Fibroblast of lung (primary cell): ENCODE data around the gene TAF12. TPM values are rescaled to one million over a fixed set of nuclear protein-coding genes. Genes with fewer than 3 reads are reported as not detected.

Experiments used
- DNase-seq, 2 donors: peaks; one replicate each; pipeline versions ENCODE4 v3.0.0 to v3.0.0-alpha.2; 2010; ENCODE audit warnings: low read depth in 2 of 2
- H2AFZ ChIP-seq: 2 replicates; pipeline ENCODE4 v1.5.1; 2012; ENCODE audit warnings: low read length, control low read depth, inconsistent platforms
- H3K27ac ChIP-seq: 2 replicates; pipeline ENCODE4 v1.5.1; 2011; ENCODE audit warnings: low read length, control low read depth; ENCODE audit not compliant: insufficient read depth
- H3K27me3 ChIP-seq: 2 replicates; pipeline ENCODE4 v1.5.1; 2011; ENCODE audit warnings: mild to moderate bottlenecking, low read length; ENCODE audit not compliant: control insufficient read depth, insufficient read depth
- H3K36me3 ChIP-seq: 2 replicates; pipeline ENCODE4 v1.5.1; 2011; ENCODE audit warnings: low read length; ENCODE audit not compliant: control insufficient read depth, insufficient read depth
- H3K4me1 ChIP-seq: 2 replicates; pipeline ENCODE4 v1.5.1; 2011; ENCODE audit warnings: low read length; ENCODE audit not compliant: control insufficient read depth, insufficient read depth; ENCODE audit errors: extremely low read depth
- H3K4me2 ChIP-seq: 2 replicates; pipeline ENCODE4 v1.5.1; 2011; ENCODE audit warnings: low read length, control low read depth; ENCODE audit not compliant: insufficient read depth; ENCODE audit errors: extremely low read depth
- H3K4me3 ChIP-seq, 4 experiments: fragments of 200-600 bp in 1 of 4; sonication (generic) in 1 of 4; replicated peaks in 1 of 4; 2 replicates each; pipeline ENCODE4 v1.5.1; 2011 to 2016; ENCODE audit warnings: low read length in 4 of 4, low read depth in 3 of 4, mild to moderate bottlenecking in 3 of 4, control low read depth in 2 of 4, inconsistent platforms in 1 of 4, mixed read lengths in 1 of 4; ENCODE audit not compliant: insufficient read depth in 1 of 4; ENCODE audit errors: control extremely low read depth in 1 of 4
- H3K79me2 ChIP-seq: 2 replicates; pipeline ENCODE4 v1.5.1; 2012; ENCODE audit warnings: mild to moderate bottlenecking, low read length, inconsistent platforms; ENCODE audit not compliant: control insufficient read depth, insufficient read depth
- H3K9ac ChIP-seq: 2 replicates; pipeline ENCODE4 v1.5.1; 2011; ENCODE audit warnings: mild to moderate bottlenecking, low read length, control low read depth; ENCODE audit not compliant: insufficient read depth
- H3K9me3 ChIP-seq: 2 replicates; pipeline ENCODE4 v1.5.1; 2012; ENCODE audit warnings: low read depth, low read length; ENCODE audit not compliant: control insufficient read depth, insufficient read depth
- H4K20me1 ChIP-seq: 2 replicates; pipeline ENCODE4 v1.5.1; 2011; ENCODE audit warnings: low read length; ENCODE audit not compliant: control insufficient read depth, insufficient read depth; ENCODE audit errors: extremely low read depth
- CTCF ChIP-seq, 2 donors: IDR thresholded peaks in 1 of 2; conservative IDR thresholded peaks in 1 of 2; 1 replicate in 1 of 2; 2 replicates in 1 of 2; pipeline ENCODE4 v1.5.1; 2011 to 2012; ENCODE audit warnings: low read length in 2 of 2, control low read depth in 1 of 2, inconsistent platforms in 1 of 2, low read depth in 1 of 2, mild to moderate bottlenecking in 1 of 2
- EZH2 ChIP-seq: IDR thresholded peaks from 2 replicates; pipeline ENCODE4 v1.5.1; 2012; ENCODE audit warnings: low read length, control low read depth, mild to moderate bottlenecking; ENCODE audit errors: missing control alignments
- polyA plus RNA-seq, 2 donors: library from polyadenylated mRNA; depleted of rRNA in 1 of 2; stranded (reverse) in 1 of 2; unstranded in 1 of 2; fragments of >200 nt; gene quantifications; 2 replicates each; pipeline ENCODE4 v1.2.1, GENCODE V29; 2011 to 2012; ENCODE audit warnings: missing spikeins in 1 of 2
- total RNA-seq: library from RNA; depleted of rRNA; stranded (reverse); fragments of >200 nt; gene quantifications from 2 replicates; pipeline ENCODE4 v1.2.1, GENCODE V29; 2014

TAF12 gene
- total and polyA plus RNA-seq, 2 donors (not counting 1 experiment from before 2014, with no cell fraction given): 49.7 to 52.2 TPM

- no peak for DNase-seq
- Histone ChIP-seq H3K4me2 (no peak overlapping the region), H3K36me3 (peaks cover 20% of the 10 kb centered on the region), H3K27ac (no peak overlapping the region), H3K4me3 (no peak overlapping the region), H4K20me1 (no peaks in the 10 kb centered on the region), H3K79me2 (no peaks in the 10 kb centered on the region), H3K4me1 (no peaks in the 10 kb centered on the region), H2AFZ (no peak overlapping the region), H3K9ac (no peak overlapping the region), H3K9me3 (no peaks in the 10 kb centered on the region), H3K27me3 (no peaks in the 10 kb centered on the region)
- TF ChIP-seq CTCF (conservative IDR thresholded peaks at IDR 0.05 in 1 of 2, IDR thresholded peaks at IDR 0.05 in 1 of 2; ENCODE audit: low read depth in 1 of 2, low read length in 2 of 2) (no peak), EZH2 (no peak)
Measured at GRCh38 chr1:28565040-28565439, 77.8 kb downstream of the TAF12 start.

- Histone ChIP-seq H3K79me2 (no peaks in the 10 kb centered on the region), H3K27me3 (no peaks in the 10 kb centered on the region), H3K9me3 (no peaks in the 10 kb centered on the region), H4K20me1 (no peaks in the 10 kb centered on the region), H3K9ac (no peak overlapping the region), H3K4me2 (no peak overlapping the region), H3K4me3 (no peak overlapping the region), H3K4me1 (no peaks in the 10 kb centered on the region), H3K27ac (no peak overlapping the region), H3K36me3 (peaks cover 20% of the 10 kb centered on the region), H2AFZ (no peak overlapping the region)
- DNase-seq: no peak
- TF ChIP-seq CTCF (conservative IDR thresholded peaks at IDR 0.05 in 1 of 2, IDR thresholded peaks at IDR 0.05 in 1 of 2; ENCODE audit: low read depth in 1 of 2, low read length in 2 of 2): no peak
Measured at GRCh38 chr1:28564310-28564709, 78.6 kb downstream of the TAF12 start.

- H4K20me1 ChIP-seq: no peaks in the 10 kb centered on the region
- H3K4me1 ChIP-seq: no peaks in the 10 kb centered on the region
- H3K4me2 ChIP-seq: no peak overlapping the region
- no peaks in the 10 kb centered on the region for H3K27me3 ChIP-seq
- no peaks in the 10 kb centered on the region for H3K79me2 ChIP-seq
- H3K27ac ChIP-seq: no peak overlapping the region
- no peak for DNase-seq
- H3K4me3 ChIP-seq: no peak overlapping the region
- peaks cover 18% of the 10 kb centered on the region for H3K36me3 ChIP-seq
- no peak overlapping the region for H2AFZ ChIP-seq
- no peaks in the 10 kb centered on the region for H3K9me3 ChIP-seq
- TF ChIP-seq CTCF (conservative IDR thresholded peaks at IDR 0.05 in 1 of 2, IDR thresholded peaks at IDR 0.05 in 1 of 2; ENCODE audit: low read depth in 1 of 2, low read length in 2 of 2) (no peak), EZH2 (no peak)
- no peak overlapping the region for H3K9ac ChIP-seq
Measured at GRCh38 chr1:28560886-28561285, 82.0 kb downstream of the TAF12 start.

Other genes starting within 250 kb of the TAF12 start
- gene RCC1, start 137.0 kb downstream of the TAF12 start, total RNA-seq: 63.6 and 74.0 TPM in 2 replicates
- 16.4 and 28.4 TPM in 2 replicates for gene RCC1, start 137.0 kb downstream of the TAF12 start, polyA plus RNA-seq
- gene TRNAU1AP, start 90.0 kb downstream of the TAF12 start, total RNA-seq: 19.0 and 25.1 TPM in 2 replicates
- gene TRNAU1AP, start 90.0 kb downstream of the TAF12 start, polyA plus RNA-seq: 31.7 and 35.7 TPM in 2 replicates
- 4.1 and 5.8 TPM in 2 replicates for gene RAB42, start 50.8 kb downstream of the TAF12 start, total RNA-seq
- 2.7 and 3.4 TPM in 2 replicates for gene RAB42, start 50.8 kb downstream of the TAF12 start, polyA plus RNA-seq
- gene RNU11, start 5.5 kb upstream of the TAF12 start, total RNA-seq: not detected in 2 replicates
- not detected in 2 replicates for gene RNU11, start 5.5 kb upstream of the TAF12 start, polyA plus RNA-seq
- gene GMEB1, start 25.7 kb upstream of the TAF12 start, total RNA-seq: 5.4 and 6.2 TPM in 2 replicates
- 8.9 and 9.4 TPM in 2 replicates for gene GMEB1, start 25.7 kb upstream of the TAF12 start, polyA plus RNA-seq
- 57.3 and 57.5 TPM in 2 replicates for gene YTHDF2, start 93.9 kb upstream of the TAF12 start, total RNA-seq
- 87.9 and 89.0 TPM in 2 replicates for gene YTHDF2, start 93.9 kb upstream of the TAF12 start, polyA plus RNA-seq
- under 0.01 TPM in 1 of 2 replicates, not detected in the other for gene OPRD1, start 169.1 kb upstream of the TAF12 start, total RNA-seq
- gene OPRD1, start 169.1 kb upstream of the TAF12 start, polyA plus RNA-seq: 0.01 TPM in 1 of 2 replicates, not detected in the other